Neural crest cell (in vitro differentiated cells): ENCODE measurements around the gene ENOX1. TPM values are rescaled to one million over a fixed set of nuclear protein-coding genes. Genes with fewer than 3 reads are reported as not detected.

Experiments used
- DNase-seq: peaks from one replicate; pipeline ENCODE4 v3.0.0; 2021; ENCODE audit warnings: low read depth, mixed read lengths, low spot score
- H3K27ac Mint-ChIP-seq: one replicate; pipeline ENCODE4 v1.8.0; 2021; ENCODE audit warnings: mild to moderate bottlenecking, mixed read lengths; ENCODE audit not compliant: unreplicated experiment
- H3K27me3 Mint-ChIP-seq: 2 replicates; pipeline ENCODE4 v1.8.0; 2021; ENCODE audit warnings: low read depth, mild to moderate bottlenecking, mixed read lengths
- H3K36me3 Mint-ChIP-seq: 2 replicates; pipeline ENCODE4 v1.8.0; 2021; ENCODE audit warnings: low read depth, mild to moderate bottlenecking, mixed read lengths
- H3K4me1 Mint-ChIP-seq: 2 replicates; pipeline ENCODE4 v1.8.0; 2021; ENCODE audit warnings: mixed read lengths
- H3K4me3 Mint-ChIP-seq: one replicate; pipeline ENCODE4 v1.8.0; 2021; ENCODE audit warnings: mild to moderate bottlenecking, mixed read lengths
- H3K9me3 Mint-ChIP-seq: 2 replicates; pipeline ENCODE4 v1.8.0; 2021; ENCODE audit warnings: mixed read lengths
- total RNA-seq: library from RNA; stranded (reverse); gene quantifications from 2 replicates; pipeline ENCODE4 v1.2.1, GENCODE V29; 2021
- TF ChIP-seq, protein P1 (sequence below): fragments of 200-600 bp; sonication (generic); conservative IDR thresholded peaks from 2 replicates; pipeline ENCODE4 v1.5.0; 2021; ENCODE audit warnings: antibody characterized with exemption, mild to moderate bottlenecking

The ENOX1 gene
- total RNA-seq, 1 donor from 2014 or later: 3.8 TPM

DNA sequence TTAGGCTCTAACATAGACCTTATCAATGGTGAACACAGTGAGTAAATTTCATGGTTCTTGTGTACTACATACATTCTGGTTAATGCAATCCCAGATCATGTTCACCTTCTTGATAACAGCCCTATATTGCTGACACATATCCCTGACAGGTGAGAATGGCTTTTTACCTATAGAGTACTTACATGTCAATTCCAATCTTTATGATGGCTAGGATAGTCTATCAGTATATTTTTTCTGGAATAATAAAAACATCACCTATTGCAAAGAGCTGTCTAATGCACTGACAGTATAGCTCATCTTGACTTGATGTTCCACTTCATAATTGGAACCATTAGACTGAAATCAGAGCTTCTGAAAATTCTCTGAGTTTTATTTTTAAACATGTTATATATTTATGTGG lies 199.4 kb downstream of the ENOX1 start:
- H3K27ac Mint-ChIP-seq: no peak overlapping the region
- H3K36me3 Mint-ChIP-seq: no peaks in the 10 kb centered on the region
- TF ChIP-seq, protein P1, sequence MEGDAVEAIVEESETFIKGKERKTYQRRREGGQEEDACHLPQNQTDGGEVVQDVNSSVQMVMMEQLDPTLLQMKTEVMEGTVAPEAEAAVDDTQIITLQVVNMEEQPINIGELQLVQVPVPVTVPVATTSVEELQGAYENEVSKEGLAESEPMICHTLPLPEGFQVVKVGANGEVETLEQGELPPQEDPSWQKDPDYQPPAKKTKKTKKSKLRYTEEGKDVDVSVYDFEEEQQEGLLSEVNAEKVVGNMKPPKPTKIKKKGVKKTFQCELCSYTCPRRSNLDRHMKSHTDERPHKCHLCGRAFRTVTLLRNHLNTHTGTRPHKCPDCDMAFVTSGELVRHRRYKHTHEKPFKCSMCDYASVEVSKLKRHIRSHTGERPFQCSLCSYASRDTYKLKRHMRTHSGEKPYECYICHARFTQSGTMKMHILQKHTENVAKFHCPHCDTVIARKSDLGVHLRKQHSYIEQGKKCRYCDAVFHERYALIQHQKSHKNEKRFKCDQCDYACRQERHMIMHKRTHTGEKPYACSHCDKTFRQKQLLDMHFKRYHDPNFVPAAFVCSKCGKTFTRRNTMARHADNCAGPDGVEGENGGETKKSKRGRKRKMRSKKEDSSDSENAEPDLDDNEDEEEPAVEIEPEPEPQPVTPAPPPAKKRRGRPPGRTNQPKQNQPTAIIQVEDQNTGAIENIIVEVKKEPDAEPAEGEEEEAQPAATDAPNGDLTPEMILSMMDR: no peak
- H3K9me3 Mint-ChIP-seq: no peaks in the 10 kb centered on the region
- H3K4me3 Mint-ChIP-seq: no peak overlapping the region
- DNase-seq: no peak
- no peaks in the 10 kb centered on the region for H3K4me1 Mint-ChIP-seq
- H3K27me3 Mint-ChIP-seq: no peaks in the 10 kb centered on the region

DNA sequence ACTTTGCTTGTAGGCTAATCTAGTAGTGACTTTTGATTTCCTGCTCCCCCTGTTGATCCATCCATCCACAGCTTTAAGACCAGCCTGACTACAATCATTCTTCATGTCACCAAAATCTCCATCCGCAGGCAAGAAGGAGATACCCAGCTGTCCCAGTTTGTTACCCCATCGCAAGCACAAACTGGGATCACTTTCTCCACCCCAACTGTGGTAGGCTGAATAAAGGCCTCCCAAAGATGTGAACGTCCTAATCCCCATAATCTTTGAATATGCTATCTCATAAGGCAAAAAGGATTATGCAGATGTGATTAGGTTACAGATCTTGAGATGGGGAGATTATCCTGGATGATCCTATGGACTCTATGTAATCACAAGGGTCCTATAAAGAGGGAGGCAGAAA lies 202.0 kb downstream of the ENOX1 start:
- TF ChIP-seq, protein P1: no peak
- Mint-ChIP-seq H3K27ac (no peak overlapping the region), H3K9me3 (no peaks in the 10 kb centered on the region), H3K4me1 (peaks cover under 1% of the 10 kb centered on the region), H3K36me3 (no peaks in the 10 kb centered on the region), H3K4me3 (no peak overlapping the region), H3K27me3 (no peaks in the 10 kb centered on the region)
- no peak for DNase-seq

GRCh38 chr13:43583321-43583720 lies 203.5 kb downstream of the ENOX1 start:
- Mint-ChIP-seq H3K27me3 (no peaks in the 10 kb centered on the region), H3K4me3 (no peak overlapping the region), H3K9me3 (no peaks in the 10 kb centered on the region), H3K36me3 (no peaks in the 10 kb centered on the region), H3K27ac (no peak overlapping the region), H3K4me1 (peaks cover 11% of the 10 kb centered on the region)
- no peak for DNase-seq
- TF ChIP-seq, protein P1: no peak

DNA sequence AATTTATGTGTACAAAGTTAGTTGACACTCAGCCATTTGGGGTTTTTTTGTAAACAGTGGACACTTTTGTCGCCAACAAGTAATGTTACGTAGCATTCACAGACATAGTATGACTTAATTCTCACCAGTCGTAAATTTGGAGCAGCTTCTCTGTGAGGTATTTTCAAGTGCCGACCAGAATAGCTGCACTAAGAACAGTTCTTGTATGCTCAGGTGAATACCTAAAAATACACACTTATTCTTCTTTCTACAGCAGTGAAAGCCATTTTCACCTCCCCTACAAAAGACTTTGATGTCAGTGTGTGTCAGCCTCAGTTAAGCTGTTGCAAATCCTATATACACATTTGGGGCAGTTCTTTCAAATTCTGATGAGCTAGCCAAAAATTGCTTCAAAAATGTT lies 206.5 kb downstream of the ENOX1 start:
- H3K4me1 Mint-ChIP-seq: peaks cover 11% of the 10 kb centered on the region
- H3K27ac Mint-ChIP-seq: no peak overlapping the region
- TF ChIP-seq, protein P1: no peak
- no peaks in the 10 kb centered on the region for H3K36me3 Mint-ChIP-seq
- DNase-seq: no peak
- H3K4me3 Mint-ChIP-seq: no peak overlapping the region
- no peaks in the 10 kb centered on the region for H3K27me3 Mint-ChIP-seq
- no peaks in the 10 kb centered on the region for H3K9me3 Mint-ChIP-seq

DNA sequence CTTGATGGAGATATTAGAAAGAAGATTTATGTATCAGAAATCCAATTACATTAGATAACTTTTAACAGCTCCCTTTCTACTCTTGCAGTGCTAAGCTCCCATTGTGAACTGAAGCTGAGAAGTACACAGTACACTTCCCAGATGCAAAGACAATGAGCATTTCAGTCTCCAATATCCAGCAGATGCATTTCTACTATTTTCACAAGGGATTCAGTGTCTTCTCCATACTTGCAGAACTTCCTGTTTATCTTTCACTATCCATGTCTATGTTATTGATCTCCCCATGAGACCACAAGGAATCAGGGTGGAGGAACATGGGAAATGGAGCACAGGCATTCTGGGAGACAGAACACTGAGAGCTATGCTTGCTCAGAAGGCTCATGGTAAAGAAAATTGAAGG lies 207.5 kb downstream of the ENOX1 start:
- Mint-ChIP-seq H3K4me1 (peaks cover 15% of the 10 kb centered on the region), H3K9me3 (no peaks in the 10 kb centered on the region), H3K27me3 (no peaks in the 10 kb centered on the region), H3K4me3 (no peak overlapping the region), H3K36me3 (no peaks in the 10 kb centered on the region), H3K27ac (no peak overlapping the region)
- TF ChIP-seq, protein P1: no peak
- no peak for DNase-seq

DNA sequence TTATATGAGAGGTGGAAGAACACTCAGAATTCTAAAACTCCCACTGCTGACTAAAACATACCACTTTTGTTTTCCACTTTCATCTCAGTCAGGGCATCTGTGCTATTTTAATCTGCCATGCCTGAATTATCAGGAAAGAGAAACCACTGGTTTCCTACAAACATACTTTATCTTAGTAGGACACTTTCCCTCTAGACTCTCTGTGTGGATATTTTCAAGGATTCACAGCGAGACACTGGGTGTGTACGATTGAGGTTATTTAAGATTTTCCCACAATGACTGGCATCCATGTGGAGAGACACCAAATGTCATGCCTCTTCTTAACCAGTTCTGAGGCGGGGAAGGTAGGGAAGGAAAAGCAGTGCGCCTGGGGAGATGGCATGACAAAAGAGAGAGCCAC lies 212.2 kb downstream of the ENOX1 start:
- no peaks in the 10 kb centered on the region for H3K9me3 Mint-ChIP-seq
- no peak for DNase-seq
- no peaks in the 10 kb centered on the region for H3K36me3 Mint-ChIP-seq
- no peak overlapping the region for H3K27ac Mint-ChIP-seq
- peaks cover 26% of the 10 kb centered on the region for H3K4me1 Mint-ChIP-seq
- H3K27me3 Mint-ChIP-seq: no peaks in the 10 kb centered on the region
- TF ChIP-seq, protein P1: no peak
- H3K4me3 Mint-ChIP-seq: no peak overlapping the region
